ENCODE measurements around the gene CDKAL1.

DNA sequence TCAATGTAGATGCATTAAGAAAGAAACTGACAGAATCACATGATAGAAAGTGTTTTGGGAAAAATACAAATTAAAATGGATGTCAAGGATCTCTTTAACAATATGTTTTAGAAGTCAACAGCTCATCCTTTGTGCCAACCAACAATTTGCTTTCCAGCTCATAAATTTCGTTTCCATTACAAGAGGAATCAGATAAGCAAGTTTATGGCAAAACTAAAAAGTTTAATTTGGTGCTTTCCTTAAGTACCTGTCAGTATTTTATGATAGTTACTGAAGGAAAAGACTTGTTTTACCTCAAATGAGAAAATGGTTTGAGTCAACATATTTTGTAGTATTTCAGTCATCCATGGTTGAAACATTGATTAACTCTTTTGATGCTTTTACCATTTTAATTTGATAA, 130.0 kb downstream of the CDKAL1 start:
- TF ChIP-seq, protein P1, sequence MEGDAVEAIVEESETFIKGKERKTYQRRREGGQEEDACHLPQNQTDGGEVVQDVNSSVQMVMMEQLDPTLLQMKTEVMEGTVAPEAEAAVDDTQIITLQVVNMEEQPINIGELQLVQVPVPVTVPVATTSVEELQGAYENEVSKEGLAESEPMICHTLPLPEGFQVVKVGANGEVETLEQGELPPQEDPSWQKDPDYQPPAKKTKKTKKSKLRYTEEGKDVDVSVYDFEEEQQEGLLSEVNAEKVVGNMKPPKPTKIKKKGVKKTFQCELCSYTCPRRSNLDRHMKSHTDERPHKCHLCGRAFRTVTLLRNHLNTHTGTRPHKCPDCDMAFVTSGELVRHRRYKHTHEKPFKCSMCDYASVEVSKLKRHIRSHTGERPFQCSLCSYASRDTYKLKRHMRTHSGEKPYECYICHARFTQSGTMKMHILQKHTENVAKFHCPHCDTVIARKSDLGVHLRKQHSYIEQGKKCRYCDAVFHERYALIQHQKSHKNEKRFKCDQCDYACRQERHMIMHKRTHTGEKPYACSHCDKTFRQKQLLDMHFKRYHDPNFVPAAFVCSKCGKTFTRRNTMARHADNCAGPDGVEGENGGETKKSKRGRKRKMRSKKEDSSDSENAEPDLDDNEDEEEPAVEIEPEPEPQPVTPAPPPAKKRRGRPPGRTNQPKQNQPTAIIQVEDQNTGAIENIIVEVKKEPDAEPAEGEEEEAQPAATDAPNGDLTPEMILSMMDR (IDR thresholded peaks at IDR 0.05), result no peak
- TF ChIP-seq POLR2A (IDR thresholded peaks at IDR 0.05) (no peak), POLR2AphosphoS5 (IDR thresholded peaks at IDR 0.05) (no peak)
